ENCODE data around the gene GPR25. TPM values are rescaled to one million over a fixed set of nuclear protein-coding genes. Genes with fewer than 3 reads are reported as not detected.

Gene GPR25
- total RNA-seq, 1 experiment from 2014 or later = not detected

DNA sequence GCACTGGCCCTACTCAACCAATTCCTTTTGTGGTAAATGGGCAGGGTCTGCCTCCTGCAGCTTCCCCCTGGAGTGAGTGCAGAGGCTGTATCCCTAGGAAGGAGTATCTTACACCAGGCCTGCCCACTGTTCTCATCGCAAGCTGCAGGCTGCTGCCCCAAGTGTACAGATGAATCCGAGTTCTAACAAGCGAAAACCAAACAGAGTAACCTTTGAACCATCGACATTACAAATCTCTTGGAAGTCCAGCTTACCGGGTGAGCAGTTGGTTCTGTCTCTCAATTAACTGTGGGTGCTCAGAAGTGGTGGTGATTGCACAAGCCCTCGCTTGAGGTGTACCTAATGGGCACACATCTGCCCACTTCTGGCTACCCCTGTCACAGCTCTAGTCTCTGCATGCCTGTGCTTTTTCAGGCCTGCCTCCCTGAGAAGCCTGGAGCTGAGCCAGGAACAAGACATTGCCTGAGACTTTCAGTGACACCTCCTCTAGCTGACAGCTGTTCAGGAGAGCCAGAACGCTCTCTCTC, 44.6 kb downstream of the GPR25 start:
- H3K27me3 ChIP-seq (ENCODE audit: insufficient read depth, low read length) = no peaks in the 10 kb centered on the region
- no peaks in the 10 kb centered on the region for H3K36me3 ChIP-seq (ENCODE audit: control insufficient read depth in 1 of 2, insufficient read depth in 2 of 2, low read length in 2 of 2)
- H3K4me1 ChIP-seq (ENCODE audit: control insufficient read depth in 1 of 2, insufficient read depth in 2 of 2, low read length in 2 of 2) = no peaks in the 10 kb centered on the region
- H3K9me2 ChIP-seq (ENCODE audit: insufficient read depth) = no peaks in the 10 kb centered on the region
- H3K4me2 ChIP-seq (ENCODE audit: low read length) = no peak overlapping the region
- H2AFZ ChIP-seq (ENCODE audit: low read depth, low read length, poor library complexity, severe bottlenecking) = no peak overlapping the region
- ATAC-seq (peak; percentile 34; the same call in 1 of the 2 replicates), DNase-seq (ENCODE audit: low read depth, low spot score) (no peak)
- ChIA-PET RAD21 (ENCODE audit: low non-redundant PET in 1 of 2, low total read pairs in 2 of 2, uncharacterized antibody in 2 of 2, unreplicated experiment in 2 of 2) (no interaction called here), CTCF (no interaction called here), POLR2A (no interaction called here)
- no peak overlapping the region for H3K9ac ChIP-seq (ENCODE audit: low read length)
- TF ChIP-seq, protein P1, sequence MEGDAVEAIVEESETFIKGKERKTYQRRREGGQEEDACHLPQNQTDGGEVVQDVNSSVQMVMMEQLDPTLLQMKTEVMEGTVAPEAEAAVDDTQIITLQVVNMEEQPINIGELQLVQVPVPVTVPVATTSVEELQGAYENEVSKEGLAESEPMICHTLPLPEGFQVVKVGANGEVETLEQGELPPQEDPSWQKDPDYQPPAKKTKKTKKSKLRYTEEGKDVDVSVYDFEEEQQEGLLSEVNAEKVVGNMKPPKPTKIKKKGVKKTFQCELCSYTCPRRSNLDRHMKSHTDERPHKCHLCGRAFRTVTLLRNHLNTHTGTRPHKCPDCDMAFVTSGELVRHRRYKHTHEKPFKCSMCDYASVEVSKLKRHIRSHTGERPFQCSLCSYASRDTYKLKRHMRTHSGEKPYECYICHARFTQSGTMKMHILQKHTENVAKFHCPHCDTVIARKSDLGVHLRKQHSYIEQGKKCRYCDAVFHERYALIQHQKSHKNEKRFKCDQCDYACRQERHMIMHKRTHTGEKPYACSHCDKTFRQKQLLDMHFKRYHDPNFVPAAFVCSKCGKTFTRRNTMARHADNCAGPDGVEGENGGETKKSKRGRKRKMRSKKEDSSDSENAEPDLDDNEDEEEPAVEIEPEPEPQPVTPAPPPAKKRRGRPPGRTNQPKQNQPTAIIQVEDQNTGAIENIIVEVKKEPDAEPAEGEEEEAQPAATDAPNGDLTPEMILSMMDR (IDR thresholded peaks at IDR 0.05 in 2 of 3, conservative IDR thresholded peaks at IDR 0.05 in 1 of 3; ENCODE audit: borderline replicate concordance in 1 of 3, insufficient read depth in 1 of 3, low read depth in 2 of 3, low read length in 2 of 3) = no peak
- no peak for TF ChIP-seq ZFX (IDR thresholded peaks at IDR 0.05)
- no peak for TF ChIP-seq EGR1 (IDR thresholded peaks at IDR 0.05; ENCODE audit: low read depth)
- no peak for TF ChIP-seq POLR2A (IDR thresholded peaks at IDR 0.05; ENCODE audit: borderline replicate concordance, extremely low read depth, insufficient read depth, insufficient read length)
- TF ChIP-seq, protein P2, sequence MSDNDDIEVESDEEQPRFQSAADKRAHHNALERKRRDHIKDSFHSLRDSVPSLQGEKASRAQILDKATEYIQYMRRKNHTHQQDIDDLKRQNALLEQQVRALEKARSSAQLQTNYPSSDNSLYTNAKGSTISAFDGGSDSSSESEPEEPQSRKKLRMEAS (IDR thresholded peaks at IDR 0.05) = no peak
- TF ChIP-seq, protein P3, sequence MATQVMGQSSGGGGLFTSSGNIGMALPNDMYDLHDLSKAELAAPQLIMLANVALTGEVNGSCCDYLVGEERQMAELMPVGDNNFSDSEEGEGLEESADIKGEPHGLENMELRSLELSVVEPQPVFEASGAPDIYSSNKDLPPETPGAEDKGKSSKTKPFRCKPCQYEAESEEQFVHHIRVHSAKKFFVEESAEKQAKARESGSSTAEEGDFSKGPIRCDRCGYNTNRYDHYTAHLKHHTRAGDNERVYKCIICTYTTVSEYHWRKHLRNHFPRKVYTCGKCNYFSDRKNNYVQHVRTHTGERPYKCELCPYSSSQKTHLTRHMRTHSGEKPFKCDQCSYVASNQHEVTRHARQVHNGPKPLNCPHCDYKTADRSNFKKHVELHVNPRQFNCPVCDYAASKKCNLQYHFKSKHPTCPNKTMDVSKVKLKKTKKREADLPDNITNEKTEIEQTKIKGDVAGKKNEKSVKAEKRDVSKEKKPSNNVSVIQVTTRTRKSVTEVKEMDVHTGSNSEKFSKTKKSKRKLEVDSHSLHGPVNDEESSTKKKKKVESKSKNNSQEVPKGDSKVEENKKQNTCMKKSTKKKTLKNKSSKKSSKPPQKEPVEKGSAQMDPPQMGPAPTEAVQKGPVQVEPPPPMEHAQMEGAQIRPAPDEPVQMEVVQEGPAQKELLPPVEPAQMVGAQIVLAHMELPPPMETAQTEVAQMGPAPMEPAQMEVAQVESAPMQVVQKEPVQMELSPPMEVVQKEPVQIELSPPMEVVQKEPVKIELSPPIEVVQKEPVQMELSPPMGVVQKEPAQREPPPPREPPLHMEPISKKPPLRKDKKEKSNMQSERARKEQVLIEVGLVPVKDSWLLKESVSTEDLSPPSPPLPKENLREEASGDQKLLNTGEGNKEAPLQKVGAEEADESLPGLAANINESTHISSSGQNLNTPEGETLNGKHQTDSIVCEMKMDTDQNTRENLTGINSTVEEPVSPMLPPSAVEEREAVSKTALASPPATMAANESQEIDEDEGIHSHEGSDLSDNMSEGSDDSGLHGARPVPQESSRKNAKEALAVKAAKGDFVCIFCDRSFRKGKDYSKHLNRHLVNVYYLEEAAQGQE (IDR thresholded peaks at IDR 0.05; ENCODE audit: low read depth) = no peak
- TF ChIP-seq SP1 (IDR thresholded peaks at IDR 0.05; ENCODE audit: low read depth) = no peak
- TF ChIP-seq FOSL1 (IDR thresholded peaks at IDR 0.05; ENCODE audit: low read depth) = no peak
- TF ChIP-seq ELF1 (IDR thresholded peaks at IDR 0.05; ENCODE audit: borderline replicate concordance, low read depth) = no peak
- TF ChIP-seq, protein P4, sequence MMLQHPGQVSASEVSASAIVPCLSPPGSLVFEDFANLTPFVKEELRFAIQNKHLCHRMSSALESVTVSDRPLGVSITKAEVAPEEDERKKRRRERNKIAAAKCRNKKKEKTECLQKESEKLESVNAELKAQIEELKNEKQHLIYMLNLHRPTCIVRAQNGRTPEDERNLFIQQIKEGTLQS (IDR thresholded peaks at IDR 0.05) = no peak
- TF ChIP-seq SIN3A (IDR thresholded peaks at IDR 0.05; ENCODE audit: low read depth) = no peak
- no peak for TF ChIP-seq ZNF274 (IDR thresholded peaks at IDR 0.05; ENCODE audit: low read depth, low read length)
- TF ChIP-seq SRF (IDR thresholded peaks at IDR 0.05; ENCODE audit: low read depth) = no peak
- TF ChIP-seq YY1 (IDR thresholded peaks at IDR 0.05; ENCODE audit: extremely low read depth, insufficient replicate concordance, low read depth, low read length) = no peak
- TF ChIP-seq RAD21 (IDR thresholded peaks at IDR 0.05; ENCODE audit: low read depth) = no peak
- no peak for TF ChIP-seq EZH2phosphoT487 (IDR thresholded peaks at IDR 0.05; ENCODE audit: borderline replicate concordance)
- TF ChIP-seq, protein P5, sequence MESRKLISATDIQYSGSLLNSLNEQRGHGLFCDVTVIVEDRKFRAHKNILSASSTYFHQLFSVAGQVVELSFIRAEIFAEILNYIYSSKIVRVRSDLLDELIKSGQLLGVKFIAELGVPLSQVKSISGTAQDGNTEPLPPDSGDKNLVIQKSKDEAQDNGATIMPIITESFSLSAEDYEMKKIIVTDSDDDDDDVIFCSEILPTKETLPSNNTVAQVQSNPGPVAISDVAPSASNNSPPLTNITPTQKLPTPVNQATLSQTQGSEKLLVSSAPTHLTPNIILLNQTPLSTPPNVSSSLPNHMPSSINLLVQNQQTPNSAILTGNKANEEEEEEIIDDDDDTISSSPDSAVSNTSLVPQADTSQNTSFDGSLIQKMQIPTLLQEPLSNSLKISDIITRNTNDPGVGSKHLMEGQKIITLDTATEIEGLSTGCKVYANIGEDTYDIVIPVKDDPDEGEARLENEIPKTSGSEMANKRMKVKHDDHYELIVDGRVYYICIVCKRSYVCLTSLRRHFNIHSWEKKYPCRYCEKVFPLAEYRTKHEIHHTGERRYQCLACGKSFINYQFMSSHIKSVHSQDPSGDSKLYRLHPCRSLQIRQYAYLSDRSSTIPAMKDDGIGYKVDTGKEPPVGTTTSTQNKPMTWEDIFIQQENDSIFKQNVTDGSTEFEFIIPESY (IDR thresholded peaks at IDR 0.05; ENCODE audit: extremely low read depth, insufficient replicate concordance, low read length) = no peak
- TF ChIP-seq POLR2AphosphoS5 (IDR thresholded peaks at IDR 0.05; ENCODE audit: low read depth, low read length) = no peak
- no peak overlapping the region for H3K27ac ChIP-seq (ENCODE audit: low read depth, low read length)
- H4K20me1 ChIP-seq (ENCODE audit: insufficient read depth) = no peaks in the 10 kb centered on the region
- no peaks in the 10 kb centered on the region for H3K9me3 ChIP-seq (ENCODE audit: control insufficient read depth in 1 of 2, insufficient read depth in 1 of 2, low read depth in 1 of 2, low read length in 2 of 2)
- no peak overlapping the region for H3K4me3 ChIP-seq (replicated peaks in 1 of 2; ENCODE audit: low read depth in 1 of 2, low read length in 2 of 2)
- intact Hi-C loops (cut with micrococcal nuclease) = no loop called here
- BruUV-seq (replicated peaks) = no TSS peak
- no peaks in the 10 kb centered on the region for H3K79me2 ChIP-seq (ENCODE audit: insufficient read depth, low read length)

Measured in HCT116 (cell line).